PC-3 (cell line): Measurements from ENCODE around the gene NOTO. TPM values are rescaled to one million over a fixed set of nuclear protein-coding genes. Genes with fewer than 3 reads are reported as not detected.

Experiments used
- ATAC-seq: fragments of 200-7000 bp; cut with Tn5 transposase; 2 replicates; pipeline ENCODE4 v1.9.1; 2020; ENCODE audit warnings: mild to moderate bottlenecking, moderate library complexity
- BruUV-seq: library from RNA; stranded (reverse); fragments of 400-500 nt; replicated peaks from 2 replicates; lab custom pipeline; 2021; lab: Mats Ljungman, UMichigan
- CTCF ChIA-PET: fragments of 300-600 bp; sonication (Branson Sonifier 250); formaldehyde crosslinking; loops from one replicate; lab custom pipeline; 2022; ENCODE audit warnings: antibody characterized with exemption; lab: Charles Lee
- POLR2A ChIA-PET: fragments of 300-600 bp; sonication (Branson Sonifier 250); formaldehyde crosslinking; loops from one replicate; lab custom pipeline; 2022; ENCODE audit warnings: antibody characterized with exemption; ENCODE audit not compliant: unreplicated experiment; lab: Charles Lee
- DNase-seq: peaks from one replicate; pipeline ENCODE4 v3.0.0-alpha.2; 2015
- H2AFZ ChIP-seq: fragments of 300-600 bp; sonication (generic); 2 replicates; pipeline ENCODE4 v1.6.0; 2016; ENCODE audit warnings: antibody characterized with exemption, low read length
- H3F3A ChIP-seq: fragments of 300-600 bp; sonication (generic); one replicate; pipeline ENCODE4 v1.6.0; 2017; ENCODE audit warnings: antibody characterized with exemption, low read length, control low read depth, mild to moderate bottlenecking; ENCODE audit not compliant: unreplicated experiment
- H3K27ac ChIP-seq: fragments of 300-600 bp; sonication (generic); 2 replicates; pipeline ENCODE4 v1.5.1; 2016; ENCODE audit warnings: mild to moderate bottlenecking, low read length
- H3K27me3 ChIP-seq: fragments of 300-600 bp; sonication (generic); 2 replicates; pipeline ENCODE4 v1.6.1; 2016; ENCODE audit warnings: low read length, mixed read lengths
- H3K36me3 ChIP-seq: fragments of 300-600 bp; sonication (generic); 2 replicates; pipeline ENCODE4 v1.6.1; 2016; ENCODE audit warnings: low read depth, mixed run types, low read length, mixed read lengths
- H3K4me1 ChIP-seq: fragments of 300-600 bp; sonication (generic); 2 replicates; pipeline ENCODE4 v1.5.1; 2016; ENCODE audit warnings: low read length; ENCODE audit not compliant: insufficient read depth
- H3K4me2 ChIP-seq: fragments of 300-600 bp; sonication (generic); 2 replicates; pipeline ENCODE4 v1.6.0; 2016; ENCODE audit warnings: low read length
- H3K4me3 ChIP-seq: fragments of 300-600 bp; sonication (generic); 2 replicates; pipeline ENCODE4 v1.5.1; 2016; ENCODE audit warnings: mild to moderate bottlenecking, low read length, mixed read lengths
- H3K79me2 ChIP-seq: fragments of 300-600 bp; sonication (generic); 2 replicates; pipeline ENCODE4 v1.6.1; 2017; ENCODE audit warnings: low read length, mixed read lengths
- H3K9ac ChIP-seq: fragments of 300-600 bp; sonication (generic); 2 replicates; pipeline ENCODE4 v1.6.0; 2016; ENCODE audit warnings: mild to moderate bottlenecking, low read length
- H3K9me2 ChIP-seq: fragments of 300-600 bp; sonication (generic); replicated peaks from 2 replicates; pipeline ENCODE4 v1.6.1; 2016; ENCODE audit warnings: mixed run types, low read length, mixed read lengths
- H3K9me3 ChIP-seq: fragments of 300-600 bp; sonication (generic); 2 replicates; pipeline ENCODE4 v1.6.1; 2016; ENCODE audit warnings: low read length, mixed read lengths
- H4K20me1 ChIP-seq: fragments of 300-600 bp; sonication (generic); 2 replicates; pipeline ENCODE4 v1.6.1; 2016; ENCODE audit warnings: low read length, mixed read lengths
- EZH2 ChIP-seq: fragments of 300-600 bp; sonication (generic); IDR thresholded peaks from one replicate; pipeline ENCODE4 v1.6.1; 2017; ENCODE audit warnings: antibody characterized with exemption, mild to moderate bottlenecking, low read length; ENCODE audit not compliant: unreplicated experiment
- EZH2phosphoT487 ChIP-seq: fragments of 300-600 bp; sonication (generic); IDR thresholded peaks from 2 replicates; pipeline ENCODE4 v1.6.1; 2018; ENCODE audit warnings: mild to moderate bottlenecking, antibody characterized with exemption, low read length, borderline replicate concordance
- intact Hi-C: fragments of 100-400 bp; cut with micrococcal nuclease; formaldehyde crosslinking; loops from 2 replicates; pipeline ENCODE4 v1.9.0; 2023
- total RNA-seq: library from RNA; depleted of rRNA; stranded (reverse); fragments of >200 nt; gene quantifications from 2 replicates; pipeline ENCODE4 v1.2.3, GENCODE V29; 2014
- TF ChIP-seq, protein P1 (sequence below): fragments of 300-600 bp; sonication (generic); conservative IDR thresholded peaks from 2 replicates; pipeline ENCODE4 v1.5.1; 2017; ENCODE audit warnings: antibody characterized with exemption, low read depth, mild to moderate bottlenecking, low read length

Gene NOTO
- total RNA-seq, 1 experiment from 2014 or later, result 0.07 TPM

DNA sequence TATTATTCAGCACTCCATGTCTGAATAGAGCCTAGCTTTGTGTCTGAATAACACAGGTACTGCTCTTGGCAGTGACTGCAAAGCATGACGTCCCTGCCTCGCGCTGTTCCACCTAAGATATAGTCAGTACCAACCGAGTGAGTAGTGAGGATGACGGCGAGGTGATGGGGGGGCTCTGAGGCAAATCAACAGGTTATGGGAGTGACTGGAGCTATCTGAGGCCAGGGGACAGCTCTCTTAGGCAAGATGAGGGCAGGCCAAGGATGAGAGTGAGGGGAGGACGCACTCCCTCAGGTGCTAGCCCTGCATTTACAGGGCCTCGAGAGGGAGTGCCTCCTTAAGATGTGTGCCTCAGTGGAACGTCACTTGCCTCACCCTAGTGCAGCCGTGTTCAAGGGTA is 28.1 kb upstream of the NOTO start:
- H3K27me3 ChIP-seq, result peaks cover 15% of the 10 kb centered on the region
- H3F3A ChIP-seq, result no peaks in the 10 kb centered on the region
- no peak for DNase-seq
- peaks cover 22% of the 10 kb centered on the region for H3K4me1 ChIP-seq
- no peak overlapping the region for H2AFZ ChIP-seq
- no peaks in the 10 kb centered on the region for H3K79me2 ChIP-seq
- no peaks in the 10 kb centered on the region for H3K9me2 ChIP-seq
- ChIA-PET POLR2A (no interaction called here), CTCF (no interaction called here)
- no peak for ATAC-seq
- H3K4me2 ChIP-seq, result no peak overlapping the region
- H3K27ac ChIP-seq, result no peak overlapping the region
- TF ChIP-seq EZH2phosphoT487 (no peak), EZH2 (no peak)
- TF ChIP-seq, protein P1, sequence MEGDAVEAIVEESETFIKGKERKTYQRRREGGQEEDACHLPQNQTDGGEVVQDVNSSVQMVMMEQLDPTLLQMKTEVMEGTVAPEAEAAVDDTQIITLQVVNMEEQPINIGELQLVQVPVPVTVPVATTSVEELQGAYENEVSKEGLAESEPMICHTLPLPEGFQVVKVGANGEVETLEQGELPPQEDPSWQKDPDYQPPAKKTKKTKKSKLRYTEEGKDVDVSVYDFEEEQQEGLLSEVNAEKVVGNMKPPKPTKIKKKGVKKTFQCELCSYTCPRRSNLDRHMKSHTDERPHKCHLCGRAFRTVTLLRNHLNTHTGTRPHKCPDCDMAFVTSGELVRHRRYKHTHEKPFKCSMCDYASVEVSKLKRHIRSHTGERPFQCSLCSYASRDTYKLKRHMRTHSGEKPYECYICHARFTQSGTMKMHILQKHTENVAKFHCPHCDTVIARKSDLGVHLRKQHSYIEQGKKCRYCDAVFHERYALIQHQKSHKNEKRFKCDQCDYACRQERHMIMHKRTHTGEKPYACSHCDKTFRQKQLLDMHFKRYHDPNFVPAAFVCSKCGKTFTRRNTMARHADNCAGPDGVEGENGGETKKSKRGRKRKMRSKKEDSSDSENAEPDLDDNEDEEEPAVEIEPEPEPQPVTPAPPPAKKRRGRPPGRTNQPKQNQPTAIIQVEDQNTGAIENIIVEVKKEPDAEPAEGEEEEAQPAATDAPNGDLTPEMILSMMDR, result no peak
- no peaks in the 10 kb centered on the region for H3K9me3 ChIP-seq
- no peak overlapping the region for H3K4me3 ChIP-seq
- H3K9ac ChIP-seq, result no peak overlapping the region
- H3K36me3 ChIP-seq, result no peaks in the 10 kb centered on the region
- H4K20me1 ChIP-seq, result no peaks in the 10 kb centered on the region
- BruUV-seq, result no TSS peak
- intact Hi-C loops, result no loop called here

DNA sequence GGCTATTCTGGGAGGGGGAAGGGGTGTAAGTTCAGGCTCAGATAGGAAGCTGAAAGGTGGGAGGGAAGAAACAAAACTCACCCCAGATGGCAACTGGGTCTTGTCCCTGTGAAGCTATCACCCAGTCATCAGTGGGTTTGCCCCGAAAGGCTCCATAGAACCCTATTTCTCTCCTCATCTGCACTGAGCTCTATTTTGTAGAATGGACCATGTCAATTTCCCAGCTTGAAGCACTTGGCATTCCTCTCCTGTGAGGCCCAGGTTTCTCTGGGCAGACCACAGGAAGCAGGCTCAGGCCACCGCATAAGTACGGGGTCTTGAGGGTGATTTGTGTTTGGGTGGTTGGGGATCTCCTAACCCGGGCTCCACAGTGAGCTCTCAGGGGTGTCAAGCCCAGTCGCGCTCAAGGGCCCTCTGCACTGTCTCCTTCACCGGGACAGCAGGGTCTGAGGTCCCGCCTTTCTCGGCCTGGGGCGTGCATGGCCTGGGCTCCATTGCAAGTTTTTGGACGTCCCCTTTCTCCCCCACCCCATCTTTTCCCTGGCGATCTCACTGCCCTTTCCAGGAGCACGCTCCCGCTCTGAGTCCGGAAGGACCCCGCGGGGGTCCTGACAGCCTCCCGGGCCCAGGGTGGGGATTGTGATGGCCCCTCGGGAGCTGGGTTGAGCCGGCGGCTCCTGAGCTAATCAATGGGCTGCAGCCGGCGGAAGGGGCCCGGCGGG is 27.3 kb upstream of the NOTO start:
- Histone ChIP-seq H3K4me1 (peaks cover 22% of the 10 kb centered on the region), H2AFZ (peak overlapping the region; percentile 97), H3F3A (no peaks in the 10 kb centered on the region), H3K79me2 (no peaks in the 10 kb centered on the region), H3K36me3 (no peaks in the 10 kb centered on the region), H3K9ac (peak overlapping the region; percentile 46; the same call in 1 of the 2 replicates), H3K27ac (no peak overlapping the region), H4K20me1 (no peaks in the 10 kb centered on the region), H3K4me3 (peak overlapping the region; percentile 75), H3K4me2 (peak overlapping the region; percentile 97), H3K27me3 (peaks cover 22% of the 10 kb centered on the region), H3K9me3 (no peaks in the 10 kb centered on the region), H3K9me2 (no peaks in the 10 kb centered on the region)
- BruUV-seq, result no TSS peak
- ATAC-seq (no peak), DNase-seq (no peak)
- ChIA-PET POLR2A (no interaction called here), CTCF (no interaction called here)
- intact Hi-C loops, result loop anchor here (5.0 kb wide), 3 partner anchors 88 to 183 kb away; partner anchors contain the start of gene SFXN5
- TF ChIP-seq EZH2, result no peak
- TF ChIP-seq, protein P1, result no peak
- no peak for TF ChIP-seq EZH2phosphoT487

DNA sequence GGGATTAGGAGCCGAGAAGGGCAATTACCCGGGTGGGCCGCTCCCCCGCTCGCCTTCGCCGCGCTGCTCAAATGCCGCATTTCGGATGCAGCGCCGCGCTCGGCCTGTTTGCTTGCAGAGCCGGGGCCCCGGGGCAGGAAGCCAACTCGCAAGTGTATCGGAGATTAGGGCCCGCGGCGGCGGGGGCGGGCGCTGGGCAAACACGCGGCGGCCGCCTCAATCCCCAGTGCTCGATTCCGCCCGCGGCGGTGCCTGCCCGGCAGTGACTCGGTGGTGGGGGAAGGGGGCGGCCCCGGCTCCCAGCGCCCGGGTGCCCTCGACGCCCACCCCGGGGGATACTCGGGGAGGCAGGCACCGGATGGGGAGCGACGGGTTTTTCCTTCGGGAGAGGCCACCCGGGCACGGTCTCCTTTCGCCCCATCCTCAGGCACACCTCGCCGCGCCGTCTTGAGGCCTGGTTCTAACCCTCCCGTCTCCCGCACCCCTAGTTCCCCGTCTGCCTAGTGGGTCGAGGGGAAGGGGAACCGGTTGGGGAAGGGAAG is 26.6 kb upstream of the NOTO start:
- POLR2A ChIA-PET, result no interaction called here
- Histone ChIP-seq H3K4me1 (peaks cover 22% of the 10 kb centered on the region), H3K27me3 (peaks cover 27% of the 10 kb centered on the region), H3K4me3 (peak overlapping the region; percentile 75), H3K79me2 (no peaks in the 10 kb centered on the region), H2AFZ (peak overlapping the region; percentile 97), H3K9me2 (no peaks in the 10 kb centered on the region), H4K20me1 (no peaks in the 10 kb centered on the region), H3F3A (no peaks in the 10 kb centered on the region), H3K27ac (no peak overlapping the region), H3K4me2 (peak overlapping the region; percentile 97), H3K9ac (peak overlapping the region; percentile 46; the same call in 1 of the 2 replicates), H3K9me3 (no peaks in the 10 kb centered on the region), H3K36me3 (no peaks in the 10 kb centered on the region)
- BruUV-seq, result no TSS peak
- intact Hi-C loops, result loop anchor here (2.0 to 5.0 kb wide), 4 partner anchors 65 to 183 kb away; partner anchors contain the start of gene SFXN5
- CTCF ChIA-PET, result no interaction called here
- DNase-seq (peak; percentile 55), ATAC-seq (no peak)
- TF ChIP-seq, protein P1, result no peak; the same call in 1 of the 2 replicates
- no peak for TF ChIP-seq EZH2
- no peak for TF ChIP-seq EZH2phosphoT487
